Measurements from ENCODE around the gene ZFHX2. TPM values are rescaled to one million over a fixed set of nuclear protein-coding genes. Genes with fewer than 3 reads are reported as not detected.

ZFHX2 gene
- total and polyA plus RNA-seq, 2 of the 13 experiments (the other 11 are each of a cell fraction or from before 2014, with no cell fraction given), result 0.17 to 0.44 TPM

GRCh38 chr14:23551266-23552028 lies at the start of gene ZFHX2 (continued):
- TF ChIP-seq SIX4 (CRISPR knock-in tag; IDR thresholded peaks at IDR 0.05), result no peak; the same call in none of the 2 replicates
- TF ChIP-seq IRX3 (CRISPR knock-in tag; IDR thresholded peaks at IDR 0.05; ENCODE audit: borderline replicate concordance, low read depth), result no peak
- 0 out of 2 replicates have a peak, but pooled peaks have one; percentile 9 for TF ChIP-seq NCOA2 (CRISPR knock-in tag; IDR thresholded peaks at IDR 0.05)
- no peak for TF ChIP-seq ZNF337 (CRISPR knock-in tag; IDR thresholded peaks at IDR 0.05; ENCODE audit: borderline replicate concordance, low read depth)
- no peak for TF ChIP-seq ZNF775 (CRISPR knock-in tag; IDR thresholded peaks at IDR 0.05; ENCODE audit: borderline replicate concordance)
- no peak for TF ChIP-seq ATF6 (CRISPR knock-in tag; conservative IDR thresholded peaks at IDR 0.05)
- TF ChIP-seq ERF (CRISPR knock-in tag; IDR thresholded peaks at IDR 0.05), result peak; percentile 56
- TF ChIP-seq ZNF75D (CRISPR knock-in tag; IDR thresholded peaks at IDR 0.05; ENCODE audit: borderline replicate concordance), result 0 out of 2 replicates have a peak, but pooled peaks have one; percentile 48
- TF ChIP-seq, protein P1, sequence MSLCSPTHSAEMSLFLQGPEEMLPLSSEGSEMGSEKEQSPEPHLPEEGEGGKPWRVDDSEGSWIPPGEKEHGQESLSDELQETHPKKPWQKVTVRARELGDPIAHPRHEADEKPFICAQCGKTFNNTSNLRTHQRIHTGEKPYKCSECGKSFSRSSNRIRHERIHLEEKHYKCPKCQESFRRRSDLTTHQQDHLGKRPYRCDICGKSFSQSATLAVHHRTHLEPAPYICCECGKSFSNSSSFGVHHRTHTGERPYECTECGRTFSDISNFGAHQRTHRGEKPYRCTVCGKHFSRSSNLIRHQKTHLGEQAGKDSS (CRISPR knock-in tag; IDR thresholded peaks at IDR 0.05; ENCODE audit: borderline replicate concordance, low read depth), result peak; percentile 12; the same call in 1 of the 2 replicates
- 0 out of 2 replicates have a peak, but pooled peaks have one; percentile 23 for TF ChIP-seq ATF3 (CRISPR knock-in tag; IDR thresholded peaks at IDR 0.05)
- no peak for TF ChIP-seq ZNF432 (CRISPR knock-in tag; IDR thresholded peaks at IDR 0.05; ENCODE audit: borderline replicate concordance)
- TF ChIP-seq, protein P2, sequence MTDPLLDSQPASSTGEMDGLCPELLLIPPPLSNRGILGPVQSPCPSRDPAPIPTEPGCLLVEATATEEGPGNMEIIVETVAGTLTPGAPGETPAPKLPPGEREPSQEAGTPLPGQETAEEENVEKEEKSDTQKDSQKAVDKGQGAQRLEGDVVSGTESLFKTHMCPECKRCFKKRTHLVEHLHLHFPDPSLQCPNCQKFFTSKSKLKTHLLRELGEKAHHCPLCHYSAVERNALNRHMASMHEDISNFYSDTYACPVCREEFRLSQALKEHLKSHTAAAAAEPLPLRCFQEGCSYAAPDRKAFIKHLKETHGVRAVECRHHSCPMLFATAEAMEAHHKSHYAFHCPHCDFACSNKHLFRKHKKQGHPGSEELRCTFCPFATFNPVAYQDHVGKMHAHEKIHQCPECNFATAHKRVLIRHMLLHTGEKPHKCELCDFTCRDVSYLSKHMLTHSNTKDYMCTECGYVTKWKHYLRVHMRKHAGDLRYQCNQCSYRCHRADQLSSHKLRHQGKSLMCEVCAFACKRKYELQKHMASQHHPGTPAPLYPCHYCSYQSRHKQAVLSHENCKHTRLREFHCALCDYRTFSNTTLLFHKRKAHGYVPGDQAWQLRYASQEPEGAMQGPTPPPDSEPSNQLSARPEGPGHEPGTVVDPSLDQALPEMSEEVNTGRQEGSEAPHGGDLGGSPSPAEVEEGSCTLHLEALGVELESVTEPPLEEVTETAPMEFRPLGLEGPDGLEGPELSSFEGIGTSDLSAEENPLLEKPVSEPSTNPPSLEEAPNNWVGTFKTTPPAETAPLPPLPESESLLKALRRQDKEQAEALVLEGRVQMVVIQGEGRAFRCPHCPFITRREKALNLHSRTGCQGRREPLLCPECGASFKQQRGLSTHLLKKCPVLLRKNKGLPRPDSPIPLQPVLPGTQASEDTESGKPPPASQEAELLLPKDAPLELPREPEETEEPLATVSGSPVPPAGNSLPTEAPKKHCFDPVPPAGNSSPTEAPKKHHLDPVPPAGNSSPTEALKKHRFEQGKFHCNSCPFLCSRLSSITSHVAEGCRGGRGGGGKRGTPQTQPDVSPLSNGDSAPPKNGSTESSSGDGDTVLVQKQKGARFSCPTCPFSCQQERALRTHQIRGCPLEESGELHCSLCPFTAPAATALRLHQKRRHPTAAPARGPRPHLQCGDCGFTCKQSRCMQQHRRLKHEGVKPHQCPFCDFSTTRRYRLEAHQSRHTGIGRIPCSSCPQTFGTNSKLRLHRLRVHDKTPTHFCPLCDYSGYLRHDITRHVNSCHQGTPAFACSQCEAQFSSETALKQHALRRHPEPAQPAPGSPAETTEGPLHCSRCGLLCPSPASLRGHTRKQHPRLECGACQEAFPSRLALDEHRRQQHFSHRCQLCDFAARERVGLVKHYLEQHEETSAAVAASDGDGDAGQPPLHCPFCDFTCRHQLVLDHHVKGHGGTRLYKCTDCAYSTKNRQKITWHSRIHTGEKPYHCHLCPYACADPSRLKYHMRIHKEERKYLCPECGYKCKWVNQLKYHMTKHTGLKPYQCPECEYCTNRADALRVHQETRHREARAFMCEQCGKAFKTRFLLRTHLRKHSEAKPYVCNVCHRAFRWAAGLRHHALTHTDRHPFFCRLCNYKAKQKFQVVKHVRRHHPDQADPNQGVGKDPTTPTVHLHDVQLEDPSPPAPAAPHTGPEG (CRISPR knock-in tag; IDR thresholded peaks at IDR 0.05), result peak; percentile 98
- 0 out of 2 replicates have a peak, but pooled peaks have one; percentile 71 for TF ChIP-seq ZNF34 (CRISPR knock-in tag; IDR thresholded peaks at IDR 0.05; ENCODE audit: borderline replicate concordance)
- TF ChIP-seq BRCA1 (CRISPR knock-in tag; IDR thresholded peaks at IDR 0.05), result peak; percentile 55; the same call in 1 of the 2 replicates

Measured in HepG2 (cell line).